NOMO-1 treated with dmso at 0.1 percent for 144 hours (cell line): ENCODE data around the gene TRPT1.

Experiments used
- DNase-seq: peaks from one replicate; lab custom pipeline; 2025; ENCODE audit not compliant: unreplicated experiment; lab: John Stamatoyannopoulos, UW

The TRPT1 gene

DNA sequence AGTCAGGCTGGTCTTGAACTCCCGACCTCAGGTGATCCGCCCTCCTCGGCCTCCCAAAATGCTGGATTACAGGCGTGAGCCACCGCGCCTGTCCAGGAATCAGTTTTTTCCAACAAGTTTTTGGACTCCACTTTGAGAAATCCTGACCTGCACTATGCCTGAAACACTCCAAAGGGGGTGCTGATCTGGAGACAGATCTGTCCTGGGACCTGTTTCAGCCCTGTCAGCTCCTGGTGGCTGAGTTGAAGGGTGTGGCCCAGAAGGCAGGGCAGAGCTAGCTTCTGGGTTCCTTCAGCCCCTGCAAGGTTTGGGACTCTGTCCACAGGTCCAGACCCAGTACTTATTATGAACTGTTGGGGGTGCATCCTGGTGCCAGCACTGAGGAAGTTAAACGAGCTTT lies 5.6 kb upstream of the TRPT1 start:
- DNase-seq, result no peak

DNA sequence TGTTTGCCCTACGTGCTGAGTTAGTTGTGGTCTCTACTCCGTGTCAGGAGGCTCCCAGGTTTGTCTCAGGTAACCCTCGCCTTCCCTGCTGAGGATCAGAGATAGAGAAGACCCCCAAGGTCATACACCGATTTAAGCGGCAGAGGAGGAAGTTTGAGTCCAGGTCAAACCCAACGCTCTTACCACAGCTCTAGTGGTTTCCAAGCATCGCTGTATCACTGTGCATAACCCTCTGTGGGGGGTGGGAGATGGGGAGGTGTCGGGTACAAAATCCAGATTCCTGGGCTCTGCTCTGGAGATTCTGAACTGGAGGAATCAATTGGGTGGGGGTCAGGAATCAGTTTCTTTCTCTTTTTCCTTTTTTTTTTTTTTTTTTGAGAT lies 5.0 kb upstream of the TRPT1 start:
- DNase-seq, result peak; percentile 47

DNA sequence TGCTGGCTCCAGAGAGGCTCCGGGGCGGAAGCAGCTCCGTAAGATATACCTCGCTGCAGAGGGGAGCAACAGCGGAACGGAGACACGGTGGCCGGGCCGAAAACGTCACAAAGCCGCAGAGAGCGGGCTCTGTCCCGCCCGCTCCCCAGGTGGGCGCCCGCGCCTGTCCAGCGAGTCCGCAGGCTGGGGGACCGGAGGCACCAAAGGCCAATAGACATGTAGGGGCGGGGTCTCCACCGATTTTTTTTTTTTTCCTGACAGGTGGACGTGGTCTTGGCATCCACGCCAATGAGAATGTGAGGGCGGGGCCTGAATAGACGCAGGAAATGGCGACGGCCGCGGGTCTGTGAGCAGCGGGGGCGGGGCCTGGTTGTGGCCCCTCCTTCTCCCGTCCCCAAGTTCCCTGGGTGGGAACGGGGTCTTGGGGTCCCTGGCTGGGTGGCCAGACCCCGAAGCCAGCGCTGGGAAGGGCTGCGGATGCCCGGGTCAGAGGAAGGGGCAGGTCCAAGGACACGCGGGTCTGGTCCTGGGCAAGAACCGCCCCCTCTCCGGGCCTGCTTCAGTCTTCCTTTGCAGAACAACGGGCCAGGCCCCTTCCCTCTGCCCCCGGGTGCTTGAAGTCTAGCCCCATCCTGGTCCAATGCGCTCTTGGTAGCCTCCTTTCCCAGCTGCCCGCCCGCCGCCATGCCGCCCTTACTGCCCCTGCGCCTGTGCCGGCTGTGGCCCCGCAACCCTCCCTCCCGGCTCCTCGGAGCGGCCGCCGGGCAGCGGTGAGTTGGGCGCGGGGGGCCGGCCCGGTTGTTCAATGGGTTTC lies 4.4 kb upstream of the TRPT1 start, which contains the start of gene DNAJC4:
Gene DNAJC4 (plus strand): TSS at position 378 of the 814 bp plus-strand sequence. CDS start 307 bp downstream, at position 685.
- peak; percentile 89 for DNase-seq

DNA sequence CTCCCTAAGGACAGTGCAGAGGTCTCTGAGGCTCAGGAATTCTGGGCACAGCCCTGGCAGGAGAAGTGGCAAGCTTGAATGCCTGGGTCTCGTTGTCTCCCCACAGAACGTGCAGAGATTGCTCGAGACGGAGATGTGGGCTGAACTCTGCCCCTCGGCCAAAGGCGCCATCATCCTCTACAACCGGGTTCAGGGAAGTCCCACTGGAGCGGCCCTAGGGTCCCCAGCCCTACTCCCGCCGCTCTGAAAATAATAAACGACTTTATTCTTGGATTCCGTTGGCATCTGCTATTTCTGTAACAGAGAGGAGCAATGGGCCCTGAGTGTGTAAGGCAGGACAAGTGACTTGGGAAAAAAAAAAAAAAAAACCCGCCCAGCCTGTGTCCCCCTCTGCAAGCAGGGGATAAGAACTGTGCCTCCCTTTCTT lies 3.8 kb upstream of the TRPT1 start:
- DNase-seq, result no peak

GRCh38 chr11:64229090-64229743 lies 3.2 kb upstream of the TRPT1 start:
- no peak for DNase-seq

- DNase-seq, result no peak
These were observed 1.5 kb upstream of the TRPT1 start for GRCh38 chr11:64227405-64227956.

- DNase-seq, result peak; percentile 50
These were observed 593 bp upstream of the TRPT1 start for GRCh38 chr11:64226507-64227051.

DNA sequence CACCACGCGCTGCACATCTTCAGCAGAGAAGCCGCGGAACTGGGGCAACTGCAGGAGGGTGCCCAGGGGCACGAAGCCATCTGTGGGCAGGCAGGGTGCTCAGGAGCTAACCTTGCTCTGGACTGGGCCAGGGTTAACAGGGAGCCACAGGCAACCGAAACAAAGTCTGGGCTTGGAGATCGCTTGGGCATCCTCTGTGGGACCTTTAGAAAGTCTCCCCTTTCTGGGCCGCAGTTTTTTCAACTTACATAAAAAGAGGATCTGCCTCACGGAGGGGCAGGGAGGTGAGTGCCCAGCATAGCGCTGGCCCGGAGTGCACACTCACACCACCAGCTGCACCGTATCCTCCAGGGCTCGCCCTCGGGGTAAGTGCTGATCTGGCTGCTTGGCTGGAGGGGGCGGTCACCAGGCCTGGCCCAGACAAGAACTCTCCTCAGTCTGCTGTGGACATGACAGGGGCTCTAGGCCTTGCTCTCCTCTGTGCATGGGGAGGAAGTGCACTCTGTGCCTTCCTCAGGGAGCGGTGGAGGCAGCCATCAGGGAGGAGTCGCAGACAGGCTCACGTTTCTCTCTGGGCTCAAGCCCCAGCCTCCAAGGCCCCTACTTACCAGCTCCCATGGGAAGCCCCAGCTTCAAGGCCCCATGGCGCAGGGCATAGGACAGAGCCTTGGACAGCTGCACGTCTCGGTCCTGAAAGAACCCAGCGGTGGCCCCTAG lies 937 bp downstream of the TRPT1 start:
- DNase-seq, result no peak

DNA sequence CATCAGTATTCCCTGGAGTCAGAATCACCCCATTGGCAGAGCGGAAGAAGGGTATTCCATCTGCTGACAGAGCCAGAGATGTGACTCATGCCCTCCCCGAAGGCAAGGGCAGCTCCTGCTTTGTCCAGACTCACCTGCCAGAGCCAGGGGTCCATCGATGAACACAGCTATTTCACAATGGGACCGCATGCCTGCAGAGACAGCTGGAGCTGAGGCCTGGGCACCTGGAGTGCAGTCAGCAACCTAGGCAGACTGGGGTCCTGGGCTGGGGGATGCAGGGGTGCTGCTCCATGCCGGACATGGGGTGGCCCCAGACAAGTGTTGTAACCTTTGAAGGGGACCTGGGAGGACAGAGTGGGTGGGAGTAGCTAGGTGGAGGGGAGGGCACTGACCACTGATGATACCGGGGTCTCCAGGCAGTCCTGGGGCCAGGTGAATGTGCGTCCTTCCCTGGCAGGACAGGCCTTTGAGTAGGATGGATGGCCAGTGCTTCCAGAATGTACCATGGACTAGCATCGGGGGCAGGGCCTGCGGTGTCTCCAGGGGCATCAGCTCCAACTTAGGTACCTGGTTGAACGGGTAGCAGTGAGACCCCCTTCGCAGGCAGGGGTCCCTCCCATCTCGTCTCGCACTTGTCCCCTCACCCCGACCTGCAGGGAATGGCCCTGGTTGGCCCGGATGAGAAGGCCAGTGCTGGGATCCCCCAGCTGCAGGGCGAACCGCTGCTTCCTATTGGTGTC lies 1.7 kb downstream of the TRPT1 start:
- no peak for DNase-seq

GRCh38 chr11:64223001-64223651 lies 2.9 kb downstream of the TRPT1 start:
- no peak for DNase-seq

DNA sequence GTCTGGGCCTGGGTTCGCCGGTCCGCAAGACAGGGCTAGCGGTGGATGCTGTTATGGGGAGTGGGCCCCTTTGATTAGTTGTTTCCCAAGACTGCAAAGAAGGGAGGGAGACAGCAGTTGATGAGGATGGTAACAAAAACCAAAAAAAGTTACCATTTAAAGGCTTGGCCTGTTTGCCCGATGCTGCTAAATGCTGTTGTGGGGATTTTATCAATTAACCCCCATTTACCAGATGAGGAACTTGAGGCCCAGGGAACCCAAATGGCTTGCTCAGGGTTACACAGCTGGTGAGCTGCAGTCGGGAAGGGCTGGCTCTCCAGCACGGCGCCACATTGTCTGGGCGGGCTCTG lies 3.4 kb downstream of the TRPT1 start:
- no peak for DNase-seq

GRCh38 chr11:64220798-64221197 lies 5.2 kb downstream of the TRPT1 start:
- DNase-seq, result no peak

GRCh38 chr11:64220271-64220670 lies 5.7 kb downstream of the TRPT1 start:
- DNase-seq, result no peak

GRCh38 chr11:64219755-64220154 lies 6.2 kb downstream of the TRPT1 start:
- no peak for DNase-seq

DNA sequence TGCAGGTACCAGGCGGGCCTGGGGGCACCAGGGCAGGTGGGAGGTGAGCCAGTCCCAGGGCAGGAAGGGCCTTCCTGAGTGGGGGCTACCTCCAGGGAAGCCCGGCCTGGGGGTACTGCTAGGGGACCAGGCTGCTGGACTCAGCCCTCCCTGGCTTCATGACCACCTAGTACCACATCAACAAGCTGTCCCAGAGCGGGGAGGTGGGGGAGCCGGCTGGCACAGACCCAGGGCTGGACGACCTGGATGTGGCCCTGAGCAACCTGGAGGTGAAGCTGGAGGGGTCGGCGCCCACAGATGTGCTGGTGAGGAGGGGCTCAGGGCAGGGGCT lies 6.7 kb downstream of the TRPT1 start:
- DNase-seq, result no peak

DNA sequence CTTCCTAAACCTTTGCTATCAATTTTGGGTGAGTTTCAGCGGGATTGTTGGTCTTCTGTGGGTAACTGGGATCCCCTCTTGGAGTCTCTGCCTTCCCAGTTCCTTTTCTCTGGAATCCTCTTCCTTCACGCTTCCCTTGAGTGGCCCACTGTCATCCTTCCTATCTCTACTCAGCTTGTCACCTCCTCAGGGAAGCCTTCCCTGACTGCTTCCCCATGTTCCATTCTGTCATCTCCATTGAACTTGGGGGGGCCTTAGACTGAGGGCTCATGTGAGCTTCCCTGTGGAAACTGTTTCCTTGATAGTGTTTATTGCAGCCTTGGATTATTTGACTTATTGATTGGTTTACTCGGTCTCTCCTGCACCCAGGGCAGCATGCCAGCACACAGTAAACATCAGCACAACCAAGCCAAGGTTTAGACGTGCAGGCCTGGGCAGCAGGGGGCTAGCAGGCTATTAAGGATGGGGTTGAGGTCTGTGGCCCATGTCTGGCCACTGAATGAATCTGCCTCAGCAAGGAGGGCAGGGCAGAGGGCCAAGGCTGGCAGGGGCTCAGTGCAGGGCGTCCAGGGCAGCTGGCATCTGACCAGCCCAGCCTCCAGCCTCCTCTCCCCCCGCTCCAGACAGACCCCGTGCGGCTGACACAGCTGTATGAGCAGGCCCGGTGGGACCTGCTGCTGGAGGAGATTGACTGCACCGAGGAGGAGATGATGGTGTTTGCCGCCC lies 7.2 kb downstream of the TRPT1 start:
- DNase-seq, result no peak

DNA sequence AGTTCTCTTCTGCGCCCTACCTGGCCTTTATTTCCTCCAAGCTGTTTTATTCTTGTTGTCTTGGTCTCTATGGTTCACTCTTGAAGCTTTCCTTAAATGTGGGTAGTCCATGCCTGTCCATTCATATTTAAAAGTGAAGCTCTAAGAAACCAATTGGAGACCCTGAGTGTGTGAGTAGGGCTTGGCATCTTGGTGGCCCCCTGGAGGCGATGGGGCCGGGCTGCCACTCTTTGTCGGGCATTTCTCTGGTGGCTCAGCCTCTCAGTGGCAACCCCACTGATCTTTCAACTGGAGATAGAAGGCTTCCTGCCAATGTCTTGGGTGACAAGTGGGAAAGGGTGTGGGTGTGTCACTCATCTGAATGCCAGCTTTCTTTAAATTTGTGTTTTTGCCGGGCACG lies 9.1 kb downstream of the TRPT1 start:
- no peak for DNase-seq

- DNase-seq, result no peak
These were observed 14.7 kb downstream of the TRPT1 start for GRCh38 chr11:64211181-64211872.
